Upper lobe of left lung (tissue), 4 donors: Measurements from ENCODE around the gene WSB1.

ENCODE experiments used
- EP300 ChIP-seq, 4 donors: sonication (generic); formaldehyde crosslinking; IDR thresholded peaks; one replicate each; pipeline ENCODE4 v1.5.1; 2017; ENCODE audit warnings: antibody characterized with exemption in 4 of 4, control low read depth in 2 of 4
- POLR2A ChIP-seq, 4 donors: fragments of 450-650 bp; IDR thresholded peaks; one replicate each; pipeline ENCODE4 v1.5.1; 2016 to 2017; ENCODE audit warnings: antibody characterized with exemption in 4 of 4, mild to moderate bottlenecking in 2 of 4
- TF ChIP-seq, protein P1 (sequence below), 6 experiments: fragments of 450-650 bp in 4 of 6; fragments of 200-600 bp in 2 of 6; sonication (generic) in 2 of 6; IDR thresholded peaks; one replicate each; pipeline ENCODE4 v1.5.1; 2016 to 2019; ENCODE audit warnings: antibody characterized with exemption in 6 of 6

GRCh38 chr17:27339198-27339835 is 45.4 kb downstream of the WSB1 start:
- TF ChIP-seq EP300 (IDR thresholded peaks at IDR 0.05) (no peak), POLR2A (IDR thresholded peaks at IDR 0.05) (no peak)
- TF ChIP-seq, protein P1, sequence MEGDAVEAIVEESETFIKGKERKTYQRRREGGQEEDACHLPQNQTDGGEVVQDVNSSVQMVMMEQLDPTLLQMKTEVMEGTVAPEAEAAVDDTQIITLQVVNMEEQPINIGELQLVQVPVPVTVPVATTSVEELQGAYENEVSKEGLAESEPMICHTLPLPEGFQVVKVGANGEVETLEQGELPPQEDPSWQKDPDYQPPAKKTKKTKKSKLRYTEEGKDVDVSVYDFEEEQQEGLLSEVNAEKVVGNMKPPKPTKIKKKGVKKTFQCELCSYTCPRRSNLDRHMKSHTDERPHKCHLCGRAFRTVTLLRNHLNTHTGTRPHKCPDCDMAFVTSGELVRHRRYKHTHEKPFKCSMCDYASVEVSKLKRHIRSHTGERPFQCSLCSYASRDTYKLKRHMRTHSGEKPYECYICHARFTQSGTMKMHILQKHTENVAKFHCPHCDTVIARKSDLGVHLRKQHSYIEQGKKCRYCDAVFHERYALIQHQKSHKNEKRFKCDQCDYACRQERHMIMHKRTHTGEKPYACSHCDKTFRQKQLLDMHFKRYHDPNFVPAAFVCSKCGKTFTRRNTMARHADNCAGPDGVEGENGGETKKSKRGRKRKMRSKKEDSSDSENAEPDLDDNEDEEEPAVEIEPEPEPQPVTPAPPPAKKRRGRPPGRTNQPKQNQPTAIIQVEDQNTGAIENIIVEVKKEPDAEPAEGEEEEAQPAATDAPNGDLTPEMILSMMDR (IDR thresholded peaks at IDR 0.05): no peak
